Activated B cell treated with CpG ODN at 0.5 μM for 24 hours (primary cell): ENCODE data around the gene PRKCE. TPM values are rescaled to one million over a fixed set of nuclear protein-coding genes. Genes with fewer than 3 reads are reported as not detected.

Source experiments
- ATAC-seq: fragments of 200-7000 bp; cut with Tn5 transposase; one replicate; pipeline ENCODE4 v1.10.0; 2021; ENCODE audit warnings: low read depth, mild to moderate bottlenecking, moderate library complexity
- CTCF ChIA-PET: fragments of 350-600 bp; sonication (Branson Sonifier 250); formaldehyde crosslinking; loops from one replicate; lab custom pipeline; 2021; ENCODE audit warnings: antibody characterized with exemption; lab: Charles Lee
- POLR2A ChIA-PET: fragments of 350-600 bp; sonication (Branson Sonifier 250); formaldehyde crosslinking; loops from one replicate; lab custom pipeline; 2021; ENCODE audit warnings: antibody characterized with exemption; lab: Charles Lee
- DNase-seq: peaks from one replicate; pipeline ENCODE4 v3.0.0; 2022
- H3K27ac Mint-ChIP-seq: one replicate; pipeline ENCODE4 v1.8.0; 2020; ENCODE audit warnings: mixed read lengths
- H3K27me3 Mint-ChIP-seq: one replicate; pipeline ENCODE4 v1.8.0; 2021; ENCODE audit warnings: mixed read lengths
- H3K36me3 Mint-ChIP-seq: one replicate; pipeline ENCODE4 v1.8.0; 2021; ENCODE audit warnings: low read depth, mixed read lengths
- H3K4me1 Mint-ChIP-seq: one replicate; pipeline ENCODE4 v1.8.0; 2021; ENCODE audit warnings: mixed read lengths
- H3K4me3 Mint-ChIP-seq: one replicate; pipeline ENCODE4 v1.8.0; 2020; ENCODE audit warnings: mild to moderate bottlenecking, mixed read lengths
- H3K9me3 Mint-ChIP-seq: one replicate; pipeline ENCODE4 v1.8.0; 2020; ENCODE audit warnings: mixed read lengths
- intact Hi-C: fragments of 100-400 bp; cut with micrococcal nuclease; formaldehyde crosslinking; loops from one replicate; pipeline ENCODE4 v1.15.1; 2024
- total RNA-seq: library from RNA; stranded (reverse); gene quantifications from 2 replicates; pipeline ENCODE4 v1.2.3, GENCODE V29; 2022
- TF ChIP-seq, protein P1 (sequence below): fragments of 200-600 bp; IDR thresholded peaks from one replicate; pipeline ENCODE4 v1.8.0; 2022; ENCODE audit warnings: antibody characterized with exemption, mild to moderate bottlenecking

PRKCE gene
- total RNA-seq, 1 donor from 2014 or later = 53.8 TPM

DNA sequence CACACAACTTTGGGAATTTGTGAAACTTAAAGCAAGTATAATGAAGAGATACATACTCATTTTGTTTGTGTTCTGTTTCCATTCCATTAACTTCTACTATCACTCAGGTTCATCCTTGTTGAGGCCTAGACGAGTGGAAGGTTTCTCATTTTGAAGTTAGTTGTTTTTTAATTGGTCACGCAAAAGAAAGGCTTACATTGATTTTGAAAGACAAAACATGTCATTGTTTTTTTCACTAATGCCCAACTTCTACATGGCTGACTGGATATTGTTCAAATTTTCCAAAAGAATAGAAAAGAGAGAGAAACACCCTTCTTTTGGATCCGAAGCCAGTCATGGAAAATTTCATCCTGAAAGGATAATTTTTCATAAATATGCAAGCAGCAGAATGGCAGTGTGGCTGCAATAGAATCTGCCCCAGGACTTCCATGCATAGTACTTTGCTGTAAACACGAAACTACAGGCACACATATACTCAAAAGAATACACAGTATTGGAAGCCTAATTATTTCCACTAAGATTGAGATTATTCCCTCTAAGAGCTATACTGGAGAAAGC lies 27.4 kb downstream of the PRKCE start:
- no peak overlapping the region for H3K4me3 Mint-ChIP-seq
- CTCF ChIA-PET = no interaction called here
- H3K9me3 Mint-ChIP-seq = no peaks in the 10 kb centered on the region
- no peak overlapping the region for H3K27ac Mint-ChIP-seq
- H3K4me1 Mint-ChIP-seq = peaks cover 63% of the 10 kb centered on the region
- H3K36me3 Mint-ChIP-seq = peaks cover 12% of the 10 kb centered on the region
- intact Hi-C loops = no loop called here
- DNase-seq = no peak
- ATAC-seq = no peak
- TF ChIP-seq, protein P1, sequence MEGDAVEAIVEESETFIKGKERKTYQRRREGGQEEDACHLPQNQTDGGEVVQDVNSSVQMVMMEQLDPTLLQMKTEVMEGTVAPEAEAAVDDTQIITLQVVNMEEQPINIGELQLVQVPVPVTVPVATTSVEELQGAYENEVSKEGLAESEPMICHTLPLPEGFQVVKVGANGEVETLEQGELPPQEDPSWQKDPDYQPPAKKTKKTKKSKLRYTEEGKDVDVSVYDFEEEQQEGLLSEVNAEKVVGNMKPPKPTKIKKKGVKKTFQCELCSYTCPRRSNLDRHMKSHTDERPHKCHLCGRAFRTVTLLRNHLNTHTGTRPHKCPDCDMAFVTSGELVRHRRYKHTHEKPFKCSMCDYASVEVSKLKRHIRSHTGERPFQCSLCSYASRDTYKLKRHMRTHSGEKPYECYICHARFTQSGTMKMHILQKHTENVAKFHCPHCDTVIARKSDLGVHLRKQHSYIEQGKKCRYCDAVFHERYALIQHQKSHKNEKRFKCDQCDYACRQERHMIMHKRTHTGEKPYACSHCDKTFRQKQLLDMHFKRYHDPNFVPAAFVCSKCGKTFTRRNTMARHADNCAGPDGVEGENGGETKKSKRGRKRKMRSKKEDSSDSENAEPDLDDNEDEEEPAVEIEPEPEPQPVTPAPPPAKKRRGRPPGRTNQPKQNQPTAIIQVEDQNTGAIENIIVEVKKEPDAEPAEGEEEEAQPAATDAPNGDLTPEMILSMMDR = no peak
- no peaks in the 10 kb centered on the region for H3K27me3 Mint-ChIP-seq
- POLR2A ChIA-PET = interaction anchor here (1.8 kb wide), 1 partner anchor 10 kb away, joined by 8 read pairs; no protein-coding TSS in a partner anchor

DNA sequence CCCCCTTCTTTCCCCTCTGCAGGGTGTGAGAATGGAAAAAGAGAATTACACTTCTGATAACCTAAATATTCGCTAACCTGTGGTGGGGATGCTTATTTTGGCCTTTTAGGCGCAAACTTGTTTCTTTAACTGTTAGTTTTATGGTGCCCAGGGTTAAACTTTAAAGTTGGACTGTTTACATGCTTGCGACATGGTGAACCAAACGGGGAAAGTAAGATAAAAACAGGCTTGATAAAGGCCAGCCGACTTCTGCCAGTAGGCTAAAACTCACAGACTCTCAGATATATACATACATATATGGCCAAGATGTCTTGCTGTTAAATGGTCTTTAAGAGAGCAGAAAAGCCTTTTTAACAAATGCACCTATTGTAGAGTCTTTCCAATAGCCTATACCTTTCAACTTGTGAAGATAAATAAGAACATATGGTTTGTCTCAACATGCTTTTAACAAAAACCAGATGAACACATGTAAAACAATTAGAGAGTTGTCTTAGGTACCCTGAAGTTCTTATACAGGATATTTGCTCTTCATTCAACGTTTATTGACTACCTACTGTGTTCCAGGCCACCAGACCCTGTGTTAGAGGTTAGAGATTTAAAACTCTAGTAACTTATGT lies 29.0 kb downstream of the PRKCE start:
- Mint-ChIP-seq H3K27ac (no peak overlapping the region), H3K27me3 (no peaks in the 10 kb centered on the region), H3K9me3 (no peaks in the 10 kb centered on the region), H3K36me3 (peaks cover 9% of the 10 kb centered on the region), H3K4me3 (no peak overlapping the region), H3K4me1 (peaks cover 52% of the 10 kb centered on the region)
- intact Hi-C loops = no loop called here
- TF ChIP-seq, protein P1 = no peak
- ChIA-PET CTCF (no interaction called here), POLR2A (interaction anchor here (0.7 kb wide), 3 partner anchors 79 to 255 kb away, joined by 4 to 17 read pairs (median 10); no protein-coding TSS in a partner anchor)
- DNase-seq (no peak), ATAC-seq (no peak)

DNA sequence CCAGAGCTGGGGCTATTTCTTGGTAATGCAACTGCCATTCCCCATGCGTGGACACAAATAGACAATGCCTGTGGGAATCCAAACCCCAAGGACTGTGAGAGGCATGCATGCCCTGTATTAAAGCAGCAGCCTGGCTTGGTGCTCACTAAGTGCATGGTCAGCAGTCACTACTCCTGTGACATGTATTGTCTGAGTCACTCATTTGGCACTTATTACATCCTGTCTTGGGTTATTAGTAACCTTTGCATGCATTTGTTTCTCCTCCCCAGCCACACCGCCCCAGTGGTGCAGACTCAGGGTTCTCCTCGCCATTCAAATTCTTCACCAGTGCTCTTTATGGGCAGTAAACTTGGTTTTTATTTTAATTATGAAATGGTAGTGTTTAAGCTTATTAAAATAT lies 30.2 kb downstream of the PRKCE start:
- intact Hi-C loops = no loop called here
- ATAC-seq (peak; percentile 98), DNase-seq (no peak)
- Mint-ChIP-seq H3K27ac (no peak overlapping the region), H3K4me3 (peak overlapping the region; percentile 15), H3K36me3 (peaks cover 9% of the 10 kb centered on the region), H3K27me3 (no peaks in the 10 kb centered on the region), H3K9me3 (no peaks in the 10 kb centered on the region), H3K4me1 (peaks cover 43% of the 10 kb centered on the region)
- TF ChIP-seq, protein P1 = no peak
- CTCF ChIA-PET = no interaction called here
- POLR2A ChIA-PET = interaction anchor here (0.8 kb wide), 1 partner anchor 50 kb away, joined by 5 read pairs; no protein-coding TSS in a partner anchor

DNA sequence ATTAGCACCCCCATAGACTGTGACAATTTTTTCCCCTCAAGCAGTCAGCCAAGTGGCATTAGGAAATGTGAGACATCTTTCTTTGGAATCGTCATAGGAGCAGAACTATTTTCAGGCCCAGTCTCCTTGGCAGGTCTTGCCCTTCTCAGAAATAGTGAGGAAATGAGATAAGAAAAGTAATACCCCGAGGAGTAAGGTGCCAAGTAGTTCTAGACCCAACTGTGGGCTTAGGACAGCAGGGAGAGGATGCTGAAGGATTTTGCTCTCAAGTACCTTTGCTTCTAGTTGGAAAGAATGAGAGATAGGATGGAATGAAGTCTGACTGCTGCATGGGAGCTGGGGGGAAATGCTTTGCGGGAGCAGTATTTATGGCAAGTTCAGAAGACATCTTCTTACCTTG lies 31.8 kb downstream of the PRKCE start:
- CTCF ChIA-PET = no interaction called here

DNA sequence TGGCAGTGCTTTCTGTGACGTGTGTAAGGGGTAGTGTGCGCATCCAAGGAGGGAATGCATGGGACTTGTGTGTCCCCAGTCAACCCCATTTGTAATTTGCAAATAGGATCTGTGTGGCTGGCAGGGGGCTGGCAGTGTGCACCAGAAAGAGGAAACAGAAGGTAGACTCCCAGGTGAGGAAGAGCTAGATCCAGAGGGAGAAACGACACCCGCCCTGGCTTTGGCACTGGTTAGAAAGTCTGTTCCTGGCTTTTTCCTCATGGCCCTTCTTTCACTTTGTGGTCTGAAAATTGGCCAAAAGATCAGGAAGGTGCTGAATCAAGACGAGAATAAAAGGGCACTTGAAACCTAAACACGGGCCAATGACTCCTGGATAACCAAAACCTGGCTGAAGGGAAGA lies 33.3 kb downstream of the PRKCE start:
- TF ChIP-seq, protein P1 = no peak
- Mint-ChIP-seq H3K4me1 (peaks cover 57% of the 10 kb centered on the region), H3K9me3 (no peaks in the 10 kb centered on the region), H3K27me3 (no peaks in the 10 kb centered on the region), H3K4me3 (no peak overlapping the region), H3K27ac (no peak overlapping the region), H3K36me3 (peaks cover 2% of the 10 kb centered on the region)
- ATAC-seq (no peak), DNase-seq (no peak)
- intact Hi-C loops = no loop called here
- CTCF ChIA-PET = interaction anchor here (1.1 to 1.7 kb wide), 2 partner anchors 33 to 34 kb away, joined by 3 to 4 read pairs; no protein-coding TSS in a partner anchor
- POLR2A ChIA-PET = interaction anchor here (1.4 kb wide), 1 partner anchor 45 kb away, joined by 3 read pairs; no protein-coding TSS in a partner anchor

More for the DNA sequence above, 31.8 kb downstream of the PRKCE start:
- POLR2A ChIA-PET = interaction anchor here (1.6 kb wide), 1 partner anchor 31 kb away, joined by 7 read pairs; the partner anchor contains the start of gene PRKCE
- no peaks in the 10 kb centered on the region for H3K9me3 Mint-ChIP-seq
- ATAC-seq (no peak), DNase-seq (no peak)
- H3K27ac Mint-ChIP-seq = no peak overlapping the region
- no peaks in the 10 kb centered on the region for H3K27me3 Mint-ChIP-seq
- TF ChIP-seq, protein P1 = no peak
- H3K4me3 Mint-ChIP-seq = no peak overlapping the region
- peaks cover 50% of the 10 kb centered on the region for H3K4me1 Mint-ChIP-seq
- peaks cover 2% of the 10 kb centered on the region for H3K36me3 Mint-ChIP-seq
- intact Hi-C loops = no loop called here
